PC-9 (cell line): ENCODE measurements around the gene PRKG1. TPM values are rescaled to one million over a fixed set of nuclear protein-coding genes. Genes with fewer than 3 reads are reported as not detected.
A peak's percentile ranks its signal among the peaks of the same experiment; 100 is the strongest.

ENCODE experiments used
- BruUV-seq: library from RNA; stranded (reverse); fragments of 400-500 nt; replicated peaks from 2 replicates; lab custom pipeline; 2021; lab: Mats Ljungman, UMichigan
- CTCF ChIA-PET: fragments of 300-600 bp; sonication (Branson Sonifier 250); formaldehyde crosslinking; loops from one replicate; lab custom pipeline; 2022; ENCODE audit warnings: antibody characterized with exemption; lab: Charles Lee
- POLR2A ChIA-PET: fragments of 300-600 bp; sonication (Branson Sonifier 250); formaldehyde crosslinking; loops from one replicate; lab custom pipeline; 2022; ENCODE audit warnings: antibody characterized with exemption; ENCODE audit not compliant: unreplicated experiment; lab: Charles Lee
- DNase-seq, 2 experiments: peaks; one replicate each; pipeline versions ENCODE4 v3.0.0 to v3.0.0-alpha.2; 2015 to 2022; ENCODE audit warnings: mixed read lengths in 1 of 2
- H2AFZ ChIP-seq: fragments of 200-600 bp; sonication (generic); 2 replicates; pipeline ENCODE4 v1.8.1; 2017; ENCODE audit warnings: antibody characterized with exemption
- H3F3A ChIP-seq: fragments of 200-600 bp; sonication (generic); 2 replicates; pipeline ENCODE4 v1.8.1; 2017; ENCODE audit warnings: antibody characterized with exemption, mild to moderate bottlenecking, low read depth; ENCODE audit not compliant: insufficient read depth
- H3K27ac ChIP-seq: fragments of 200-600 bp; sonication (generic); 2 replicates; pipeline ENCODE4 v1.6.1; 2016; ENCODE audit warnings: mixed run types
- H3K27me3 ChIP-seq: fragments of 200-600 bp; sonication (generic); 2 replicates; pipeline ENCODE4 v1.6.1; 2016; ENCODE audit warnings: low read depth, mixed run types; ENCODE audit not compliant: insufficient read depth
- H3K36me3 ChIP-seq: fragments of 200-600 bp; sonication (generic); 2 replicates; pipeline ENCODE4 v1.6.1; 2016; ENCODE audit warnings: low read depth, mixed run types
- H3K4me1 ChIP-seq: fragments of 200-600 bp; sonication (generic); replicated peaks from 2 replicates; pipeline ENCODE4 v1.6.1; 2016; ENCODE audit warnings: mixed run types; ENCODE audit not compliant: insufficient read depth
- H3K4me2 ChIP-seq: fragments of 200-600 bp; sonication (generic); 2 replicates; pipeline ENCODE4 v1.6.1; 2017; ENCODE audit warnings: mixed run types
- H3K4me3 ChIP-seq: fragments of 200-600 bp; sonication (generic); 2 replicates; pipeline ENCODE4 v1.6.1; 2016; ENCODE audit warnings: mixed run types
- H3K79me2 ChIP-seq: fragments of 200-600 bp; sonication (generic); 2 replicates; pipeline ENCODE4 v1.6.1; 2017; ENCODE audit warnings: low read depth, mixed run types
- H3K9me2 ChIP-seq: fragments of 200-600 bp; sonication (generic); 2 replicates; pipeline ENCODE4 v1.8.1; 2017; ENCODE audit warnings: mild to moderate bottlenecking; ENCODE audit not compliant: insufficient read depth
- H3K9me3 ChIP-seq: fragments of 200-600 bp; sonication (generic); 2 replicates; pipeline ENCODE4 v1.8.1; 2016; ENCODE audit warnings: low read depth; ENCODE audit not compliant: insufficient read depth
- H4K20me1 ChIP-seq: fragments of 200-600 bp; sonication (generic); 2 replicates; pipeline ENCODE4 v1.8.1; 2017; ENCODE audit not compliant: insufficient read depth
- EZH2 ChIP-seq: fragments of 200-600 bp; sonication (generic); IDR thresholded peaks from 2 replicates; pipeline ENCODE4 v1.8.0; 2017; ENCODE audit warnings: antibody characterized with exemption, low read depth
- intact Hi-C: fragments of 100-400 bp; cut with micrococcal nuclease; formaldehyde crosslinking; loops from one replicate; pipeline ENCODE4 v1.10.0; 2022; ENCODE audit not compliant: unreplicated experiment
- total RNA-seq: library from RNA; stranded (reverse); gene quantifications from 2 replicates; pipeline ENCODE4 v1.2.3, GENCODE V29; 2021
- TF ChIP-seq, protein P1 (sequence below): fragments of 200-600 bp; sonication (generic); conservative IDR thresholded peaks from 2 replicates; pipeline ENCODE4 v1.6.1; 2017; ENCODE audit warnings: mixed run types, antibody characterized with exemption, mild to moderate bottlenecking, moderate library complexity

Gene PRKG1
- total RNA-seq, 1 experiment from 2014 or later = 0.70 TPM

DNA sequence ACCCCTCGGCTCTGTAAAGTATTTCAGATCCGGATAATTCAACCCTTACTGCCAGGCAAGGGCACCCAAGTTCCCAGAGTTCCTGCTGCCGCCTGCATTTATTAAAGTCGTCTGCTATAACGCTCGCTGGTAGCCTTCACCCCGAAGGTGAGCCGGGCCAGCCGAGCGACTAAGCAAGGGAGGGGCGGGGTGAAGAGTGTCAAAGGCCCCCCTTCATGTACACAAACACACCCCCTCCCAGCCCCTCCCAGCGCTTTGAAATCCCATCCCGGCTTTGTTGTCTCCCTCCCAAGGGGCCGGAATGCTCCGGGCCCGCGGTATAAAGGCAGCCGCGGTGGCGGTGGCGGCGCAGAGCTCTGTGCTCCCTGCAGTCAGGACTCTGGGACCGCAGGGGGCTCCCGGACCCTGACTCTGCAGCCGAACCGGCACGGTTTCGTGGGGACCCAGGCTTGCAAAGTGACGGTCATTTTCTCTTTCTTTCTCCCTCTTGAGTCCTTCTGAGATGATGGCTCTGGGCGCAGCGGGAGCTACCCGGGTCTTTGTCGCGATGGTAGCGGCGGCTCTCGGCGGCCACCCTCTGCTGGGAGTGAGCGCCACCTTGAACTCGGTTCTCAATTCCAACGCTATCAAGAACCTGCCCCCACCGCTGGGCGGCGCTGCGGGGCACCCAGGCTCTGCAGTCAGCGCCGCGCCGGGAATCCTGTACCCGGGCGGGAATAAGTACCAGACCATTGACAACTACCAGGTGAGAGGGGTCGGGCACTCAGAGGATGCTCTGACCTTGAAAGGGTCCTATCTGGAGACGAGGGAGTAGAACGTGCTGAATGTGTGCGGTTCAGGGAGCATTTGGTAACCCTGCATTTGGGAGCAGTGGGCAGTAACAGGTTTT, 1239.9 kb downstream of the PRKG1 start, which contains the start of gene DKK1:
TSS of gene DKK1 (plus strand) at position 349 of the 889 bp plus-strand sequence. CDS start at position 503, 154 bp downstream.
- Histone ChIP-seq H3K9me2 (no peaks in the 10 kb centered on the region), H3K27ac (peak within 1 kb of the TSS; percentile 27), H2AFZ (peak within 1 kb of the TSS; percentile 95), H3K4me1 (peaks cover 49% of the 10 kb centered on the region), H3K27me3 (no peaks in the 10 kb centered on the region), H3K4me2 (peak within 1 kb of the TSS; percentile 93), H3K9me3 (no peaks in the 10 kb centered on the region; the same call in none of the 2 replicates), H3K36me3 (peaks cover 14% of the 10 kb centered on the region; the same call in 1 of the 2 replicates), H3K4me3 (peak within 1 kb of the TSS; percentile 81), H4K20me1 (no peaks in the 10 kb centered on the region), H3F3A (peaks cover 22% of the 10 kb centered on the region), H3K79me2 (peaks cover 28% of the 10 kb centered on the region)
- ChIA-PET CTCF (interaction anchor here (0.6 to 2.0 kb wide), 4 partner anchors 172 to 253 kb away, joined by 4 to 10 read pairs (median 8); no protein-coding TSS in a partner anchor), POLR2A (interaction anchor here (0.6 to 1.2 kb wide), 7 partner anchors 57 to 177 kb away, joined by 5 to 12 read pairs (median 7); no protein-coding TSS in a partner anchor)
- intact Hi-C loops = loop anchor here (1.0 kb wide), 3 partner anchors 140 to 253 kb away; no protein-coding TSS in a partner anchor
- peak; percentile 84 to 93 for DNase-seq
- no TSS peak for BruUV-seq
- no peak for TF ChIP-seq EZH2
- TF ChIP-seq, protein P1, sequence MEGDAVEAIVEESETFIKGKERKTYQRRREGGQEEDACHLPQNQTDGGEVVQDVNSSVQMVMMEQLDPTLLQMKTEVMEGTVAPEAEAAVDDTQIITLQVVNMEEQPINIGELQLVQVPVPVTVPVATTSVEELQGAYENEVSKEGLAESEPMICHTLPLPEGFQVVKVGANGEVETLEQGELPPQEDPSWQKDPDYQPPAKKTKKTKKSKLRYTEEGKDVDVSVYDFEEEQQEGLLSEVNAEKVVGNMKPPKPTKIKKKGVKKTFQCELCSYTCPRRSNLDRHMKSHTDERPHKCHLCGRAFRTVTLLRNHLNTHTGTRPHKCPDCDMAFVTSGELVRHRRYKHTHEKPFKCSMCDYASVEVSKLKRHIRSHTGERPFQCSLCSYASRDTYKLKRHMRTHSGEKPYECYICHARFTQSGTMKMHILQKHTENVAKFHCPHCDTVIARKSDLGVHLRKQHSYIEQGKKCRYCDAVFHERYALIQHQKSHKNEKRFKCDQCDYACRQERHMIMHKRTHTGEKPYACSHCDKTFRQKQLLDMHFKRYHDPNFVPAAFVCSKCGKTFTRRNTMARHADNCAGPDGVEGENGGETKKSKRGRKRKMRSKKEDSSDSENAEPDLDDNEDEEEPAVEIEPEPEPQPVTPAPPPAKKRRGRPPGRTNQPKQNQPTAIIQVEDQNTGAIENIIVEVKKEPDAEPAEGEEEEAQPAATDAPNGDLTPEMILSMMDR = peak; percentile 99

DNA sequence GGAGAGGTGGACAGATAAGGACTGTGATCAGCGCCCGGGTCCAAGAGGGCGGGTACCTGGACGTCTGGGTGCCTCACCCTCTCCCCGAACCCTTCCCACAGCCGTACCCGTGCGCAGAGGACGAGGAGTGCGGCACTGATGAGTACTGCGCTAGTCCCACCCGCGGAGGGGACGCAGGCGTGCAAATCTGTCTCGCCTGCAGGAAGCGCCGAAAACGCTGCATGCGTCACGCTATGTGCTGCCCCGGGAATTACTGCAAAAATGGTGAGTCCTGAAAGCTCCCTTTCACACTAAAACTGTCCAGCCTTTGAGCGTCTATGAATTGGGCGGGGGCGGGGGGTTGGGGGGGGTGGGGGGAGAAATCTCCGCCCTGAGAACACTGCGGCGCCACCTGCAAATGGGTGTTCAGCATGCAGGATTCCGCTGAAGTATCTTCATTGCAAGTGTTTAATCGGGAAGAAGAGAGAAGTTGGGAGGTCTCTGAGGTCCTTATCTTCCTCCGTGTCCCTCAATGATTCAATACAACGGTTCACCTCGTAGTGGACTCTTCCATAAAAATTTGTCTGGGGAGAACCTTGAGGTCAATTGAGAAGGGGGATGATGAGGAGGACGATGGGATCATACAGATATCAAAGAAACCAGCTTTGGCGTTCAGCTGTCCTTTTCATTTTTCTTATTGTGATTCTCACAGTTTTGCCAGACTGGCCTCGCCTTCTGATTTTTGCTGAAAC, 1240.7 kb downstream of the PRKG1 start:
- intact Hi-C loops = loop anchor here (1.0 kb wide), 2 partner anchors 139 to 174 kb away; no protein-coding TSS in a partner anchor
- H3K4me1 ChIP-seq = peaks cover 57% of the 10 kb centered on the region
- peak in 1 of 2 experiments; percentile 41 for DNase-seq

More for the DNA sequence above, 1240.7 kb downstream of the PRKG1 start:
- Histone ChIP-seq H3K4me2 (peak overlapping the region; percentile 93), H3K36me3 (peaks cover 14% of the 10 kb centered on the region; the same call in 1 of the 2 replicates), H4K20me1 (no peaks in the 10 kb centered on the region), H3K79me2 (peaks cover 28% of the 10 kb centered on the region), H2AFZ (peak overlapping the region; percentile 95), H3K4me3 (peak overlapping the region; percentile 81), H3K9me3 (peaks cover 3% of the 10 kb centered on the region), H3K9me2 (no peaks in the 10 kb centered on the region), H3F3A (peaks cover 31% of the 10 kb centered on the region), H3K27me3 (no peaks in the 10 kb centered on the region), H3K27ac (peak overlapping the region; percentile 27; the same call in 1 of the 2 replicates)
- TF ChIP-seq EZH2 = no peak
- TF ChIP-seq, protein P1 = no peak
- no TSS peak for BruUV-seq
- ChIA-PET POLR2A (interaction anchor here (0.6 to 1.2 kb wide), 3 partner anchors 64 to 176 kb away, joined by 4 to 7 read pairs (median 5); no protein-coding TSS in a partner anchor), CTCF (interaction anchor here (0.6 to 1.4 kb wide), 2 partner anchors 173 to 203 kb away, joined by 8 read pairs; no protein-coding TSS in a partner anchor)
